ENCODE results near the gene PRKCA.

The PRKCA gene

DNA sequence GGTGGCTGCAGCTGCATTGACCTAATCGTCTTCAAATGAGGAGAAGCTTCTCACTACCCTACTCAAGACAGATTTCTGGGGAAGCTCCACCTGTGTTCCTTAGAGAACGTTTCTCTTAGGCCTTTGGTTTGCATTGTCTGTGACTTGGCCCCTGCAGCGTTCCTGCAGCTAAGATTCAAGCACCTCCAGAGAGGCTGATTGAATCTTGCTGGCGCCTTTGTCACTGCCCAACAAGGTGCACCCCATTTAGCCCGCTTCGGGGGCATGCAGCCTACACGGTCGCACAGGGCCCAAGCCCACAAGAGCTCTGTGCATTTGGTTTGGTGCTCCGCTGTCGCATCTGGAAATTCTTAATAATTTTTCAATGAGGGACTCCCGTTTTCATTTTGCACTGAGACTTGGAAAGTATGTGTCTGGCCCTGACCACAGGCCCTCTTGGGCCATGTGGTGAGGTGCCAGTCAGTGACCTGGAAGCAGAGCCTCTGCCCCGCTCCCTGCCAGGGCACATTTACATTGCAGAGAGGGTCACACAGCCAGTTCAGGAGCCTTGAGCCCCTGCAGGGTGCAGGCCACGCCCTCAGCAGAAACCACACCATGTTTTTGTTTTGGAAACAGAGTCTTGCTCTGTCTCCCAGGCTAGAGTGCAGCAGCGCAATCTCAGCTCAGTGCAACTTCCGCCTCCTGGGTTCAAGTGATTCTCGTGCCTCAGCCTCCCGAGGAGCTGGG is 481.4 kb downstream of the PRKCA start:
- DNase-seq: no peak

GRCh38 chr17:66784621-66785364 is 482.4 kb downstream of the PRKCA start:
- no peak for DNase-seq

DNA sequence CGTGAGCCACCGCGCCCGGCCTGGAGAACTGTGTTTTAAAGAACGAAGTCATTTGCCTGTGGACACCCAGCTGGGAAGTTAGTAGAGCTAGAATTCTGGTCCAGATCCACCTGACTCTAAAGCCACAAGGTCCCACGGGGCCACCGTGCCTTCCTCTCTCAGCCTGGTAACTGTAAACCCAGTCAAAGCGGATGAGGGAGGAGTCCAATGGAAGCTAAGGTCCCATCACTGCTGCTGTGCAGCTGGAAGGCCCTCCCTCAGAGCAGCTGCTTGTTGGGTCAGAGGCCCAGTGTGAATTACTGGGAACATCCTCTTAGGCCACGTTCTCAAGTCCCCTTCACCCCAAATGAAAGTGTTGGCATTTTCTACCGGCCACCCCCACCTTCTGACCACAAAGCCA is 483.7 kb downstream of the PRKCA start:
- DNase-seq: no peak

GRCh38 chr17:66787914-66788313 is 485.5 kb downstream of the PRKCA start:
- no peak for DNase-seq

DNA sequence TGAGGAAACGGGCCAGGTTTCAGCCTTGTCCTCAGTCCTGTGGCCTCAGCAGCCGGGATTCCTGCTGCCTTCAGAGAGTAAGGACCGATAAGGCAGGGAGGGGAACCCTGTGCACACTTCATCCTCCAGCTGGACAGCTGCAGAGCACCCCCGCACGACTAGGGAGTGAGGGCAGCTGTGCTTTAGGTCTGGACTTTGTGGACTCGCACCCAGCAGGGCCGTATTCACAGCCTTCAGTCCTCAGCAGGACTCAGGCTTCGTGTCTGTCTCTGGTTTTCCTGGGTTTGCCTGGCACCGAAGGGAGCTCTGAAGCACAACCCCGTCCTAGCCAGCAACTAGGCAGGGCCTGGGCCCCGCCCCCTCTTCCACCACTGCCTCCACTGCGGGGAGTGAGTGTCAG is 486.7 kb downstream of the PRKCA start:
- DNase-seq: no peak

DNA sequence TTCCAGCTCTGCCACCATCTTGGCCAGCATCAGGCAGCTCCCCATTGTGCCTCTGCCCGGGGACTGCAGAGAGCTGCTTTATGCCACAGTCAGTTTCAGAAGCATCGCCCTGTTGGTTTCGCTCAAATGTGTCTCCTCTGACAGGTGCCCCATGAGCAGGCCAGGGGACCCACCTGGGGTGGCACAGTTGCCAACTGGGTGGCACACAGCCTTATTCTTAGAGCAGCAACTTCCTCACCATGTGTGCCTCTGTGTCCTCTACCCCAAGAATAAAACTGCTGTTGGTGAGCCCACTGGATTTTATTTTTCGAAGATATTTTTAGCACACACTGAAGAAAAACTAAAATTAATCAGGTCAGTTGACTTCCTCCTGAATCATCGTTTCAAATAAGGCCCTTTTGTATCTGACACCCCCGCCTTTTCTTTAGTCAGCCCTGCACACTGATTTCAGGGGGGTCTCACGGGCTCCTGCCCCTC is 487.6 kb downstream of the PRKCA start:
- no peak for DNase-seq

- DNase-seq: no peak
Observed at GRCh38 chr17:66790501-66791061, 488.2 kb downstream of the PRKCA start.

GRCh38 chr17:66791347-66791746 is 488.9 kb downstream of the PRKCA start:
- no peak for DNase-seq

DNA sequence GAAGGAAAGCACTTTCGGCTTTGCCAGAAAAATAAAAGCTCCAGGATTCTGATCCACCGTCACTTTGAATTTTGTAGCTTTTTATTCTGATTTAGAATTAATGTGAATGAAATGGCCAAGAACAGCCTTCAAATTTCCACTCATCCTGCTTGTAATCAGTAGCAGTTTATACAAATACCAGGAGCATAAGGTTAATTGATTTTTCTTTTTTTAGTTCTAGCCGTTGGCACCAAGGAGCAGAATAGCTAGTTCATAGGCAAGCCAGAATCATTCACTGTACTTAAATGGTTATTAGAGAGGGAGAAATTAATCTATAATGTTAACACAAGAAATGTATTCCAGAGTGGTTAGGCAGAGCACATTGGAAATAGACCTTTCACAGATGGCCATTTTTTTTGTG is 491.4 kb downstream of the PRKCA start:
- no peak for DNase-seq

GRCh38 chr17:66795486-66795885 is 493.1 kb downstream of the PRKCA start:
- no peak for DNase-seq

- DNase-seq: no peak
Observed at GRCh38 chr17:66799849-66800537, 497.6 kb downstream of the PRKCA start.

DNA sequence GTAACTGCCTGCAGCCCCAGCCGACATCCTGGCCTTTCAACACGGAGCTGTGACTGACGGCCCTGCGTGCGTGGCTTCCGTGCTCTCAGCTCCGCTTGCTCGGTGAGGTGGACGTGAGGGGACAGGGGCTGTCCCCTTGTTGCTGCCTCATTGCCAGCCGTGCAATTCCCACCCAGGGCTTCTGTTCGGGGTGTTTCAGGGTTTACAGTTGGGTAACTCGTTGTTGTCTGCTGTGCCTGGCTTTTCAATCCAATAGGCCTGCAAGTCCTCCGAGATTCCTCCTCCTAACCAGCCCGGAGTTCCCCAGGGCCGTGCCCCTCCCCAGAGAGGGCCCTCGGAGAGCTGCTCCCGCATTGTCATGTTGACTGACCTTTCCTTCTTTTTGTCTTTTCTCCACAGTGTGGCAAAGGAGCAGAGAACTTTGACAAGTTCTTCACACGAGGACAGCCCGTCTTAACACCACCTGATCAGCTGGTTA is 501.1 kb downstream of the PRKCA start:
- DNase-seq: no peak

- no peak for DNase-seq
Observed at GRCh38 chr17:66805567-66805966, 503.2 kb downstream of the PRKCA start.

GRCh38 chr17:66807182-66807581 is 504.8 kb downstream of the PRKCA start:
- DNase-seq: no peak

DNA sequence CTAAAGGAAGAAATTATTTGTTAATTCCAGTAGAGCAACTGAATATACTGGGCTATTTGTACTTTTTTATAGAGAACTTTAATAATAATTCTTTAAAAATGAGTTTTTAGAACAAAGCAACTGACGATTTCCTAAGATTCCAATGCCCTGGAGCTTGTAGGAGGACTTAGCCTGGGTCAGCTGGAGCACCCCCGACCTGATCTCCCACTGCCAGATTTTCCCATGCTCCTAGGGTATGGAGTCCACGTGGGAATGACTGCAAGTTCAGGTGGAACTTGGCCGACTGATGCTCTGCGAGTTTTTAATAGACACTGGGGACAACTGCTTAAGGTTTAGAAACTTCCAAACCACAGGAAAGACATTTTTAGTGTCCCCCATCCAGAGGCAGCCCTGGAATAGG is 507.0 kb downstream of the PRKCA start:
- DNase-seq: no peak

GRCh38 chr17:66810951-66811682 is 508.7 kb downstream of the PRKCA start:
- no peak for DNase-seq

GRCh38 chr17:66811683-66812054 is 509.3 kb downstream of the PRKCA start:
- no peak for DNase-seq

DNA sequence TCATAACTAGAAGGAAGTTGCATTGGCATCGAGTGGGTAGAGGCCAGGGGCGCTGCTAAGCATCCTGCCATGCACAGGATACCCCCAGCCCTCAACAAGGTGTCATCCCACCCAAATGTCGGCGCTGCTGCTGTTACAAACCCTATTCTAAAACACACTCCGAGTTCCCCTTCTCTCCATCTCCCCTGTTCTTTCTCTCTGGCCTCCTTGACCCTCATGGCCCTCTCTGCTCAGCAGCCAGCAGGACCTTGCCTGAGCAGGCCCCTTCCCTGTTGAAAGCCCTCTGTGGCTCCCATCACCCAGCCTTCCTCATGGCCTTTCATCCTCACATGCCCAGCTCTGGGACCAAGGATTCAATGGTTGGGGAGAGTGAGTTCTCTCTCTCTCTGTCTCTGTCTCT is 510.2 kb downstream of the PRKCA start:
- no peak for DNase-seq

DNA sequence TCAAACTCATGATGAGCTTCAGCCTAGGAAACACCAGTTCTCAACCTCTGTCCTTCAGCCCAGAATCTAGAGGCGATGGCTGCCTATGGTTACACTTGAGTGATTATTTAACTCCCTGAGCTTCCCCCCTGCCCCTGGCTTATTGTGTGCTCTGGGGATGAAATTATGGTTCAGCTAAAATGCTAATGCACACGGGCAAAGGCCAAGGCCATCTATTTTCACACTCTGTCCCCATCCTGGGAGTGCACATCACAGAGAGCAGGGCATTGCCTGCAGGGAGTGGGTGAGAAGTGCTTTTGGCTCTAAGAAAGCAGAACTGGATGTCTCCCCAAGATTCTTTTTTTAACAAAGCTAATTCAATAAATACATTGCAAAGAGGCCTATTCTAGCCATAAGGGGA is 510.9 kb downstream of the PRKCA start:
- DNase-seq: no peak

- DNase-seq: no peak
Observed at GRCh38 chr17:66814026-66814425, 511.6 kb downstream of the PRKCA start.

DNA sequence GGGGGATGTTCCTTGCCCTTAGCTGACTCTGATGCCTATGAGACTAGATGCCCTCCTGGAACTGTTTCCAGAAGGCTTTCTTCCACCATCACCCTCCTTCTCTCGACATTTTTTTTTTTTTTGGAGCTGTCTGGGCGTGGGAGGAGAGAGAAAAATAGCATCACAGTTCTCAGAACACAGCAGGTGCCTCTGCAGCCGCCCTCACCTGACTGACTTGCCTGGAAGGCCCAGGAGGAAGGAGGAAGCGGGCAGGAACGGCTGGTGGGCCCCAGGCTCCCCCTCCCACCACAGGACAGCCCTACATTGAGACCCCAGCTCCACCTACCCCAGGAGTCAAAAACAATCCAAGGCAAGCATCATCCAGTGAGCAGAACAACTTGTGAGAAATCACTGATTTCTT is 512.2 kb downstream of the PRKCA start:
- DNase-seq: no peak

- DNase-seq: no peak
Observed at GRCh38 chr17:66817750-66818149, 515.3 kb downstream of the PRKCA start.

GRCh38 chr17:66819466-66819865 is 517.1 kb downstream of the PRKCA start:
- no peak for DNase-seq

All from T-helper 1 cell (primary cell).